GM12875 (cell line): ENCODE measurements around the gene ENO3.

Experiments
- H3K4me3 ChIP-seq: one replicate; pipeline ENCODE4 v1.5.1; 2011; ENCODE audit warnings: low read depth, low read length, control low read depth
- CTCF ChIP-seq: IDR thresholded peaks from 2 replicates; pipeline ENCODE4 v1.5.1; 2011; ENCODE audit warnings: low read depth, mild to moderate bottlenecking, control low read depth, inconsistent platforms, low read length, moderate library complexity, borderline replicate concordance; ENCODE audit not compliant: insufficient read depth

The ENO3 gene

GRCh38 chr17:4938688-4939545, 12.0 kb upstream of the ENO3 start:
- TF ChIP-seq CTCF: no peak
- peak overlapping the region; percentile 99 for H3K4me3 ChIP-seq

- peak overlapping the region; percentile 99 for H3K4me3 ChIP-seq
- TF ChIP-seq CTCF: no peak
Measured at GRCh38 chr17:4939546-4939795, 11.4 kb upstream of the ENO3 start.

- peak within 1 kb of the TSS; percentile 99 for H3K4me3 ChIP-seq
- no peak for TF ChIP-seq CTCF
Measured at GRCh38 chr17:4939796-4940554, 10.9 kb upstream of the ENO3 start, which contains the start of the genes RNF167 and SLC25A11. Gene RNF167 (plus strand): TSS chr17:4940268. CDS start chr17:4940910, 642 bp downstream. Gene SLC25A11 (minus strand): TSS chr17:4940046. CDS start chr17:4939910, 136 bp downstream.

DNA sequence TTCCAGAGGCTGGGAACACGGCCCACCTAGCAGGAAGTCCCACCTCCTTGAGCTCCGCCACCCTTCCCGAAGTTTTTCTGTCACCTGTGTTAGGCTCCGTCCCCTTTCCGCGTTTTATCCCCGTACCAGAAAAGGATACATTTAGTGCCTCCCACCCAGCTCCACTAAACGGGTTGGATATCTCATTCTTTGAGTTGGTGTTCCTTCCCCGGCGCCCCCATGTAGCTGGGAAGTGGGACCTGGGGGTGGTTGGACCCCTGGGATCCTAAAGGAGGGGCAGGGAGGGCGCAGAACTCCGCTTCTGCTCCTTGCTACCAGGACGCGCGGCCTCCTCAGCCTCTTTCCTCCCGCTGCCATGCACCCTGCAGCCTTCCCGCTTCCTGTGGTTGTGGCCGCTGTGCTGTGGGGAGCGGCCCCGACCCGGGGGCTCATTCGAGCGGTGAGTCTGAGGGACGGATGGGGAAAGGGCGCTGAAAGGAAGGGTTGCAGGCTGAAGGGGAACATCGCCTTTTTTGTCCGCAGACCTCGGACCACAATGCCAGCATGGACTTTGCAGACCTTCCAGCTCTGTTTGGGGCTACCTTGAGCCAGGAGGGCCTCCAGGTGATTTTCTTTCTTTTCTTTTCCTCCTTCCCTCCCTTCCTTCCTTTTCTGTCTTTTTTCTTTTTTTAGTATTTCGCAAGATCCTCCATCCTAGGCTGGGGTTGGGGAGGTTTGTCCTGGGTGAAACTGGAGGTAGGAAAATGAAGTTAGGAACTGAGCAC, 10.2 kb upstream of the ENO3 start:
- H3K4me3 ChIP-seq: peak overlapping the region; percentile 92
- TF ChIP-seq CTCF: no peak

DNA sequence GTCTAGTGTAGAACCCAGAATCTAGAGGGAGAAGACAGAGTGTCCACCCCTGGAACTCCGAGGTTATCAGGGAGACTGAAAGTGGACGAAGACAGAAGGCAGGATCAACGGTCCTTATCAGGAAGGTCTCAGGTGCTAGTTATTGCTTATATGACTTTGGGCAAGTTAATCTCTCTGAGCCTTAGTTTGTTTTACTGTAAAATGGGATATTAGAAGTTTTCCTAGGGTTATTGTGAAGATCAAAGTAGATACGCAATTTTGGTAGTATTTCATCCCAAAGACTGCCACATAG, 9.7 kb upstream of the ENO3 start:
- no peak for TF ChIP-seq CTCF

DNA sequence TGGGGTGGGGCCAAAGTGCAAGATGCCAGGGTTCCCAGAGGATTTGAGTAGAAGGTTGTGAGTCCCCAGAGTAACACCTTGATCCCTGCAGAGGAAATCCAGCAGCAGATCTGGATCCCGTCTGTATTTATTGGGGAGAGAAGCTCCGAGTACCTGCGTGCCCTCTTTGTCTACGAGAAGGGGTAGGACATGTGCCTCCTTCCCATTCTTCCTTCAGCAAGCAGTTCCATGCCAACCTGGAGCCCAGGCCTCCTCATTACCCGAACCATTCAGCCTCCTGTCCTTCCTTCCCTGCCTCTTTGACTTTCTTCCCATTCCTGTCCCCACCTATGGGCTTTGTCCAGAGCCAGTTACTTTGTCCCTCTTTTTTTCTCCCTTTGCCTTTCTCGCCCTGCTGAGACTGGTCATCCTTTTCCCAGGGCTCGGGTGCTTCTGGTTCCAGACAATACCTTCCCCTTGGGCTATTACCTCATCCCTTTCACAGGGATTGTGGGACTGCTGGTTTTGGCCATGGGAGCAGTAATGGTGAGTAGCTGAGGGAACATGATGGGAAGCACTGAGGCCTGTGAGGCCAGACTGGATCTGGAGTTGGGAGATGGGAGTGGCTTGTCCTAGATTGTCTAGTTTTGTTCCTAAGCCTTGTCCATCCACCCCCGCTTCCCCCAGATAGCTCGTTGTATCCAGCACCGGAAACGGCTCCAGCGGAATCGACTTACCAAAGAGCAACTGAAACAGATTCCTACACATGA, 8.0 kb upstream of the ENO3 start:
- no peak overlapping the region for H3K4me3 ChIP-seq
- TF ChIP-seq CTCF: no peak

More for the DNA sequence above, 9.7 kb upstream of the ENO3 start:
- peak overlapping the region; percentile 92 for H3K4me3 ChIP-seq
